Measurements from ENCODE around the gene TMEM154. TPM values are rescaled to one million over a fixed set of nuclear protein-coding genes. Genes with fewer than 3 reads are reported as not detected.

Gene TMEM154, protein sequence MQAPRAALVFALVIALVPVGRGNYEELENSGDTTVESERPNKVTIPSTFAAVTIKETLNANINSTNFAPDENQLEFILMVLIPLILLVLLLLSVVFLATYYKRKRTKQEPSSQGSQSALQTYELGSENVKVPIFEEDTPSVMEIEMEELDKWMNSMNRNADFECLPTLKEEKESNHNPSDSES
- total RNA-seq: 10 to 100 TPM in 2 of 3 donors, 1 to 10 TPM in 1; 9.8 to 45.4 (median 10.5) TPM
- 45.9 TPM for total RNA-seq (2013)

DNA sequence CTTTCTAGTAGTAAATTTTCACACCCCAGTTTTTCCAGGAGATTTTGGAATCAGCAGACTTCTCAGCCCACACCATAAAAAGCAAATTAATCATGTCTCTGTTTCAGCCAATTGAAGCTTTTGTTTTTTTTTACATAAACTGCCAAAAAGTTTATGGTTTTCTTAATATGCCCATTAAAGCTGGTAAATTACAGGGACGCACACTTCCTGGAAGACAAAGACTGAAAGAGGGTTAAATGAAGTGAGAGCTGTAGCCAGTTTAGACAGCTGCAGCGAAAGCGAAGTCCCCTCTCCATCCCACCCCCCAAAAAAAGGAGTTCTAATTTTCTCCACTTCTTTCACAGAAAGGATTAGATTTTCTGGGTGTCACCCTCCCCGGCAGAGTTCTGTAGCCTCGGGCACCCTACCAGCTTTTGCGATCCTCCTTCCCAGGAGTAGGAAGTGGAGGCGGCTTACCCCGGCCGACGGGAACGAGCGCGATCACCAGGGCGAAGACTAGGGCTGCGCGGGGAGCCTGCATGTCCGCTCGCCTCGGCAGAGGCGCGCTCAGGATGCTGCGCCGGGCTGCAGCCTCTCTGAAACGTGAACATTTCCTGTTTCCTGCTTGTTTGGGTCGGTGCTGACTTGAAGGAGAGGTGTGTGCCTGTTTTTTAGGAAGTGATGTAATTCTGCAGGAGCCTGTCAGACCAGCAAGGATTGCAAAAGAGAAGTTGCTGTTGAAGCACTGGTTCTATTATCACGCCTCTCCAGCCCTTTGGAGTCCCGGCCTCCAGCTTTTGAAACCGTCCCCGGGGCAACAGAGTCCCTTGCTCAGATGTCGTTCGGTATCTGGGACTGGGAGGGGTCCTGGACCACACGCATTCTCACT lies at the start of gene TMEM154:
TMEM154 (minus strand) TSS at position 584 of the 868 bp plus-strand sequence; CDS start at position 520, 64 bp downstream.
- peak; percentile 36 to 86 for DNase-seq
- no peaks in the 10 kb centered on the region for H3K9me3 ChIP-seq (ENCODE audit: control insufficient read depth, insufficient read depth, low read length)
- TF ChIP-seq, protein P1, sequence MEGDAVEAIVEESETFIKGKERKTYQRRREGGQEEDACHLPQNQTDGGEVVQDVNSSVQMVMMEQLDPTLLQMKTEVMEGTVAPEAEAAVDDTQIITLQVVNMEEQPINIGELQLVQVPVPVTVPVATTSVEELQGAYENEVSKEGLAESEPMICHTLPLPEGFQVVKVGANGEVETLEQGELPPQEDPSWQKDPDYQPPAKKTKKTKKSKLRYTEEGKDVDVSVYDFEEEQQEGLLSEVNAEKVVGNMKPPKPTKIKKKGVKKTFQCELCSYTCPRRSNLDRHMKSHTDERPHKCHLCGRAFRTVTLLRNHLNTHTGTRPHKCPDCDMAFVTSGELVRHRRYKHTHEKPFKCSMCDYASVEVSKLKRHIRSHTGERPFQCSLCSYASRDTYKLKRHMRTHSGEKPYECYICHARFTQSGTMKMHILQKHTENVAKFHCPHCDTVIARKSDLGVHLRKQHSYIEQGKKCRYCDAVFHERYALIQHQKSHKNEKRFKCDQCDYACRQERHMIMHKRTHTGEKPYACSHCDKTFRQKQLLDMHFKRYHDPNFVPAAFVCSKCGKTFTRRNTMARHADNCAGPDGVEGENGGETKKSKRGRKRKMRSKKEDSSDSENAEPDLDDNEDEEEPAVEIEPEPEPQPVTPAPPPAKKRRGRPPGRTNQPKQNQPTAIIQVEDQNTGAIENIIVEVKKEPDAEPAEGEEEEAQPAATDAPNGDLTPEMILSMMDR (IDR thresholded peaks at IDR 0.05): no peak
- no peaks in the 10 kb centered on the region for H3K9me3 Mint-ChIP-seq
- H3K27ac Mint-ChIP-seq: peak within 1 kb of the TSS; percentile 41 to 84
- no peaks in the 10 kb centered on the region for H3K36me3 Mint-ChIP-seq
- no peaks in the 10 kb centered on the region for H3K36me3 ChIP-seq (ENCODE audit: control insufficient read depth, insufficient read depth, low read length)
- peak within 1 kb of the TSS; percentile 93 for H3K4me3 Mint-ChIP-seq
- no peaks in the 10 kb centered on the region for H3K27me3 Mint-ChIP-seq (ENCODE audit: low read depth in 2 of 2)
- 2% methylated on average over 31 of the region's 32 CpGs for WGBS (ENCODE audit: insufficient coverage)
- peaks cover 16% of the 10 kb centered on the region for H3K4me1 ChIP-seq (ENCODE audit: control insufficient read depth, insufficient read depth, low read length)
- H3K27ac ChIP-seq (ENCODE audit: low read length): peak within 1 kb of the TSS; percentile 70
- peak within 1 kb of the TSS; percentile 74 for H3K4me3 ChIP-seq (ENCODE audit: low read length)
- H3K4me1 Mint-ChIP-seq: peaks cover 12 to 31% of the 10 kb centered on the region in 2 donors
- peak; percentile 91 to 94 (median 94) for ATAC-seq
- no peaks in the 10 kb centered on the region for H3K27me3 ChIP-seq (ENCODE audit: control insufficient read depth, insufficient read depth, low read length)
- intact Hi-C loops (cut with micrococcal nuclease): no loop called here

DNA sequence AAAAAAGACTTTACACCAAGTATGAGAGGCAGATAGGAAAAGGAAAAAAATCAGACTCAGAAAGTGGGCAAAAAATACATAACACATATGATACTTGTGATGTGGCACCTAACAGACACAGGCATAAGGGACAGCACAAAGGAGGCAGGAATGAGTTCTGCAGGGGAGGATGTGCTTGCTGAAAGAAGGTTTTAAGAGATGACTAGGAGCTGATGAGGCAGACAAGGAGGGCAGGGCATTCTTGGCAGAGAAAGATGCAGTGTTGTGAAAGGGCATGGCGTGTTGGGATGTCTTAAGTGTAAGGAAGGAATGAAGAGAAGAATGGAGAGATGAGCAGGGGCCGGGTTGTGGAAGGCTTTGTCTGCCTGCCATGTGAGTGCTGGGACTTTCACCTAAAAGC lies 49.7 kb upstream of the TMEM154 start:
- no peaks in the 10 kb centered on the region for H3K9me3 Mint-ChIP-seq
- Histone ChIP-seq H3K4me3 (ENCODE audit: low read length) (no peak overlapping the region), H3K9me3 (ENCODE audit: control insufficient read depth, insufficient read depth, low read length) (no peaks in the 10 kb centered on the region), H3K4me1 (ENCODE audit: control insufficient read depth, insufficient read depth, low read length) (no peaks in the 10 kb centered on the region), H3K27ac (ENCODE audit: low read length) (no peak overlapping the region), H3K27me3 (ENCODE audit: control insufficient read depth, insufficient read depth, low read length) (no peaks in the 10 kb centered on the region), H3K36me3 (ENCODE audit: control insufficient read depth, insufficient read depth, low read length) (no peaks in the 10 kb centered on the region)
- TF ChIP-seq, protein P1 (IDR thresholded peaks at IDR 0.05): no peak
- DNase-seq (no peak), ATAC-seq (no peak)
- intact Hi-C loops (cut with micrococcal nuclease): no loop called here
- H3K4me1 Mint-ChIP-seq: no peaks in the 10 kb centered on the region
- H3K27me3 Mint-ChIP-seq (ENCODE audit: low read depth in 2 of 2): peaks cover 6 to 9% of the 10 kb centered on the region in 2 donors
- no peak overlapping the region for H3K27ac Mint-ChIP-seq
- no peak overlapping the region for H3K4me3 Mint-ChIP-seq
- WGBS (ENCODE audit: insufficient coverage): 46% methylated on average over 2 of the region's 2 CpGs
- no peaks in the 10 kb centered on the region for H3K36me3 Mint-ChIP-seq

DNA sequence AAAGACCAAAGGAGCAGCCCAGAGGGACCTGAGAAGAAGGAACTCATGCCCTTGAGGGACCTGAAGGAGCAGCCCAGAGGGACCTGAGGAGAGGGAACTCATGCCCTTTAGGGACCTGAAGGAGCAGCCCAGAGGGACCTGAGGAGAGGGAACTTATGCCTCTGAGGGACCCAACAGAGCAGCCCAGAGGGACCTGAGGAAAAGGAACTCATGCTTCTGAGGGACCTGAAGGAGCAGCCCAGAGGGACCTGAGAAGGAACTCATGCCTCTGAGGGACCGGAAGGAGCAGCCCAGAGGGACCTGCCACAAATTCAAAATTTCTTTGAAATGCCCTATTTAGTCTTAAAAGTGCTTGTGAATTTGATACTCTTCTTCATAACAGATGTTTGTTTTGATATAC lies 48.5 kb upstream of the TMEM154 start:
- no peaks in the 10 kb centered on the region for H3K36me3 Mint-ChIP-seq
- H3K9me3 Mint-ChIP-seq: no peaks in the 10 kb centered on the region
- no peak overlapping the region for H3K4me3 ChIP-seq (ENCODE audit: low read length)
- no peak overlapping the region for H3K27ac ChIP-seq (ENCODE audit: low read length)
- H3K9me3 ChIP-seq (ENCODE audit: control insufficient read depth, insufficient read depth, low read length): no peaks in the 10 kb centered on the region
- H3K27me3 ChIP-seq (ENCODE audit: control insufficient read depth, insufficient read depth, low read length): no peaks in the 10 kb centered on the region
- H3K4me3 Mint-ChIP-seq: no peak overlapping the region
- no peaks in the 10 kb centered on the region for H3K4me1 Mint-ChIP-seq
- no peaks in the 10 kb centered on the region for H3K36me3 ChIP-seq (ENCODE audit: control insufficient read depth, insufficient read depth, low read length)
- H3K4me1 ChIP-seq (ENCODE audit: control insufficient read depth, insufficient read depth, low read length): no peaks in the 10 kb centered on the region
- H3K27me3 Mint-ChIP-seq (ENCODE audit: low read depth in 2 of 2): peaks cover 6 to 10% of the 10 kb centered on the region in 2 donors
- 86% methylated on average over 1 of the region's 1 CpG for WGBS (ENCODE audit: insufficient coverage)
- ATAC-seq: no peak
- no peak overlapping the region for H3K27ac Mint-ChIP-seq
- TF ChIP-seq, protein P1 (IDR thresholded peaks at IDR 0.05): no peak
- no peak for DNase-seq
- intact Hi-C loops (cut with micrococcal nuclease): no loop called here

Measured in natural killer cell (primary cell).